HG03439 (cell line): Measurements from ENCODE around the gene TANGO6.
"Not testable (repeated sequence)": the region's sequence is repeated elsewhere in the genome, so short reads cannot be mapped to it uniquely, and the experiment has no call there.

Experiments used
- ATAC-seq: cut with Tn5 transposase; IDR thresholded peaks from one replicate; pipeline ENCODE4 v1.9.1; 2021; ENCODE audit warnings: mild to moderate bottlenecking, moderate library complexity; ENCODE audit not compliant: unreplicated experiment

Gene TANGO6

DNA sequence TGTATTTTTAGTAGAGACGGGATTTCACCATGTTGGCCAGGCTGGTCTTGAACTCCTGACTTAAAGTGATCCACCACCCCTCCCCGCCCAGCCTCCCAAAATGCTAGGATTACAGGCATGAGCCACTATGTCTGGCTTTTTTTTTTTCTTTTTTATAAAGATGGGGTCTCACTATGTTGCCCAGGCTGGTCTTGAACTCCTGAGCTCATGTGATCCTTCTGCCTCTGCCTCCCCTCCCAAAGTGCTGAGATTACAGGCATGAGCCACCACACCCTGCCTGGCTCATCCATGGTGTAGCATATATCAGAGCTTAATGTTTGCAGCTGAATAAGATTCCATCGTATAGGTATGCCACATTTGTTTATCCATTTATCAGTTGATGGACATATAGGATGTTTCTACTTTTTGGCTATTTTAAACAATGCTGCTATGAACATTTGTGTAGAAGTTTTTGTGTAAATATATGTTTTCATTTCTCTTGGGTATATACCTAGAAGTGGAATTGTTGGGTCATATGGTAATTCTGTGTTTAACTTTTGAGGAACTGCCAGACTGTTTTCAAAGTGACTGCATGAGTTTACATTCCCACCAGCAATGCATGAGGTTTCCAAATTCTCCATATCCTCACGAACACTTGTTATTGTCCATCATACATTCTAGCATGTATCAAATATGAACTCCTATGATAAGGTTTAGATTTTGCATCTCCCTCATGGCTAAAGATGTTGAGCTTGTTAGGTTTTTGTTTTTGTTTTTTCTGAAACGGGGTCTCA is 206.5 kb downstream of the TANGO6 start:
- ATAC-seq: no peak

DNA sequence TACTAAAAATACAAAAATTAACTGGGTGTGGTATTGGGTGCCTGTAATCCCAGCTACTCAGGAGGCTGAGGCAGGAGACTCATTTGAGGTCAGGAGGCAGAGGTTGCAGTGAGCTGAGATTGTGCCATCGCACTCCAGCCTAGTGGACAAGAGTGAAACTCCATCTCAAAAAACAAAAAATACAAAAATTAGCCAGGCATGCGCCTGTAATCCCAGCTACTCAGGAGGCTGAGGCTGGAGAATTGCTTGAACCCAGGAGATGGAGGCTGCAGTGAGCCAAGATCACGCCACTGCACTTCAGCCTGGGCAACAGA is 208.1 kb downstream of the TANGO6 start:
- ATAC-seq: not testable (repeated sequence)

DNA sequence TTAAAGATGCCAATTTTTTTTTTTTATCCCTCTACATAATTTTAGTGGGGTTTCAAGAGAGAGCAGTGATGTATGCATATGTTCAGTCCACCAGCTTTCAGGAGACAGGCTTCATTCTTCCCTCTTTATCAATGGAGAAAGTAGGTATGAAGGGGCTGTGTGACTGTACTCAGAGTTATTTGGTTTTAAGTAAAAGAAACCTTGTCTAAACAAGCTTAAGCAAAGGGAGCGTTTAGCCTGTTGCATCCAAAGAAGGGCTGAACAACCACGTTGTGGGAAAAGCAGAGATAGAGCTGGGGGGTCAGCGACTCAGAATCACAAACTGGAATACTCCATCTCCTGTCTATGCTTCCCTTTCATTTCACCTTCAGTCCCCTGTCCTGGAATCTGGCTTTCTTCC is 211.7 kb downstream of the TANGO6 start:
- ATAC-seq: no peak

DNA sequence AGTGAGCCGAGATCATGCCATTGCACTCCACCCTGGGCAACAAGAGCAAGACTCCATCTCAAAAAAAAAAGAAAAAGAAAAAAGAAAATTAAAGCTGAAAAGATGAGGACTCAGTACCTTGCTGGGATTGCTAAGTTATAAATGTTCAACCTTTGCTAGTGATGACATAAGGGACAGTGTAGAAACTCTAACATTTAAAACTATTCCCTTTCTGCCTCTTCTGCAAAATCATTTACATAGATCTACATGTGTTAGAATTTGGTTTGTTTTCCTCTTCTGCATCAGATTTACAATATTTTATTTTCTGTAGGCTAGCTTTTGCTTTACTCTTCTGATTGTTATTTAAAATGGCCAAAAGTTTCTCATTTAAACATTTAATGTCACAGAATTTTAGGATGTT is 212.6 kb downstream of the TANGO6 start:
- no peak for ATAC-seq

DNA sequence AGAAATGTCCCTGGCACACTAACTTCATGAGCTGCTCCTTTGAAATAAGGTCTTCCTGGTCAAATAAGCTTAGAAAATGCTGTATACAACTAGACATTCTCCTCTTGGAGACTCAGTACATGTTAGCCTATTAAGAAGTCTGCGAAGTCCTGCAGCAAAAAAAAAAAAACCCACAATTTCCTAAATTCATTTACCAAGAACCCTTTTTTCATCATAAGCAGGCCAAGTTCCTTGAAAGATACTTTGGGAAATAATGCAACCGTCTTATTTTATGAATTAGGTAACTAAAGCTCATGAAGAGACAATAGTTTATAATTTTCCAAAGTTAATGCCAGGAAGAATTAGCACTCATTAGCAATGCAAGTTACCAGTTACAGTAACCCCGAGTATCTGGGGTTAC is 213.1 kb downstream of the TANGO6 start:
- no peak for ATAC-seq

DNA sequence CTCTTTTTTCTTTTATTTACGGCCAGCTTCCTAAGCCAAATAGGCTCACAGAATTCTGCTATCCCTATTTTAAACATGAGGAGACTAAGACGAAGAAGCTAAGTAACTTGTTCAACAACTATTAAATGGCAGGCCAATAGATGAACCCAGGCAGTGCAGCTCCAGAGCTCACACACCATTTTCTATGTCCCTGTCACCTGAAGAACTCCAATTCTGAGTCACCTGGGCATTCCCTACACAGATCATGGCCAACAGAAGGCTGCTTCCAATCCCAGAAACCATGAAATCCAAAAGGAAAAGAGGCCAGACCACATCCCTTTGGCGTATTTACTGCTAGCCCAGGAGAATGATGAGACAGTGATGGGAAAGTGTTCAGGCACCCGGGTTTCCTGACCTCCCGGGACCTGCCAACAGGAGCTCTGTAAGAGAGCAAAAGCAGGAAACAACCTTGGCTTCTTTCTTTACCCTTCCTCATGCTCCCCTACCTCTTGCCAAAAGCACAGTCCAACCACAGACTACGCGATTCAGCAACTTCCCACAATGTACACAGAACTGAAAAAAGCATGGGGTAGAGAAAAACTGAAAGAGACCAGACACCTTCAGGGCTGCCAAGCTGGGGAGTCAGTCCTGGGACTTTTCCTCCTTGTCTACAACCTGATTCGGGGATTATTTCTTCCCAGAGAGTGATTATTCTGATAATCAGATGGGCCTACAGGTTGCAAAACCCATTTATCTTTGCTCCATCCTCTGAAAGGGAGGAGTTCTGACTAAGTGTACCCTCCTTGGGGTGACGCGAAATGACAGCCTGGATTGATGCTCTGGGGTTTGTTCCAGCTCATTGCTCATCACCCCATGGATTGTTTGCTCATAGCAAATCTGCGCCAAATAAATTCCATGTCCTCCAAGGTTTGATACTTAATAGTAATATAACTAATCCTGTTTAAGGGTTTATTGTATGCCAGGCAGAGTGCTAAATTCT is 214.4 kb downstream of the TANGO6 start:
- no peak for ATAC-seq

DNA sequence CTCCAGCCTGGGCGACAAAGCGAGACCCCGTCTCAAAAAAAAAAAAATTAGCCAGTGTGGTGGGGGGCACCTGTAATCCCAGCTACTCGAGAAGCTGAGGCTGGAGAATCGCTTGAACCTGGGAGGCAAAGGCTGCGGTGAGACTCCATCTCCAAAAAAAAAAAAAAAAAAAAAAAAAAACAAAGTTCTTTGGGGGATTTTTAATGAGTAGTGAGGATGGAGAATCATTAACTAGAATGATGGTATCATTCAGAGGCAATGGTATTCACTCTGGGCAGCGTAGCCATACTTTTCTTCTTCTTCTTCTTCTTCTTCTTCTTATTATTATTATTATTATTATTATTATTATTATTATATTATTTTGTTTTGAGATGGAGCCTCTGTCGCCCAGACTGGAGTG is 220.2 kb downstream of the TANGO6 start:
- not testable (repeated sequence) for ATAC-seq

DNA sequence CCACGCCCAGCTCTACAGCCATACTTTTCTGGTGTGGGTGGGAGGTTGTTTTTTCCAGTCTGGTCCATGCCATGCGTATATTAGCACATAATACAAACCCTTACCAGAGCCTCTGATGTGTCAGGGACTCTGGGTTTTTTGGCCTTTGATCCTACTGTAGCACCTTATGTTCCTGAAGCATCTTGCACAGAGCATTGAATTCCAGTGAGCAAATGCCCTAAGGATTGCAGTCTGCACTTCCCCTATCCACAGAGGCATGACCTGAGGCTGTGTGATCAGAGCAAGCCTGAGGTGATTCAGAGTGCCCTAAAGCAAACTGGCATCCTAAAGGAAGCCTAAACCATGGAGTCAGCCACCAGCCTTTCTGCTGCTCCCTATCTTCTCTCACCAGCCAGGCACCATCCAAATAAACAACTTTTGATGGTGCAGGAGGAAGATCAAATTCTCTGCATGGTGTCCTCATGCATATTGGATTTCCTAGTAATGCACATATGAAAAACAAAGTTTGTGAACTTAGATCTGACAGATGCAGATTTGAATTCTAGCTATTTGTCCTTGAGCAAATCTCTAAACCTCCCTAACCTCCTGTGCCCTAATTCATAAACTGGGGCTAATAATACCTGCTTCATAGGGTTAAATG is 220.9 kb downstream of the TANGO6 start:
- ATAC-seq: no peak

DNA sequence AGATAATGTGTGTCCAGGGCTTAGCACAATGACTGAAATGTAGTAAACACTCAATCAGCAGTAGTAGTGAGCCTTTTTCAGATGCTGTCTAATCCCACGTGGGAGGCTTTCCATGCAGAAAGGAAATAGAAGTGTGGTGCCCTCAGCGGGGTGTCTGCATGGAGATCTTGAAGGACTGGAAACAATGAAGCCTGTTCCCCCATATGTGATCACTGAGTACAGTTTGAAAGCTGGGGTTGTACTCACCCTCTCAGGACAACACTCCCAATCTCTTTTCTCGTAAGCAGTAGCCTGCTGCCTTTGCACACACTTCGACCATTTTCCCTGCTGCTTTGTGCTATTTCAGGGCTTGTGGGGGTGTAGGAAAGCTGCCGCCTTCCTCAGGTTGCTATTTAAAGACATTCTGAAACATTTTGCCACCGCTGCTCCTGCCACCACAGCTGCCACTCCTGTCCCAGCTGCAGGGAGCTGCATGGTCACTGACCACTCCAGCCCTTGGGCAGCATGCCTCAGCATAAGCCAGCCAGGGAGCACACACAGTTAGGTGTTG is 221.5 kb downstream of the TANGO6 start:
- ATAC-seq: no peak

DNA sequence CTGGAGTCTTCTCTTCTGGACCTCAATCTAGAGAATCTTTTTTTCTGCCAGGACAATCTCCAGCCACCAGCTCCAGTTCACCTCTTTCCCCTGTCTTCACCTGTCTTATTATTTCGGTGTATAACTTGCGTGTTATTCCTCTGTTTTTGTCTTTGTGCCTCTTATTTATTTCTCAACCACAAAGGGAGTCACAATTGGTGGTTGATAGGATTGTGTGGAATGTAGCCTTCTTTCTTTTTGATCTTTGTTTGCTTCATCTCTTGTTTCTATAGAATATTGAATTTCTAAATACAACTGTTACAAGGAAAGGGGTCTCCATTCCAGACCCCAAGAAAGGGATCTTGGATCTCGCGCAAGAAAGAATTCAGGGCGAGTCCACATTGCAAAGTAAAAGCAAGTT is 226.2 kb downstream of the TANGO6 start:
- ATAC-seq: no peak

DNA sequence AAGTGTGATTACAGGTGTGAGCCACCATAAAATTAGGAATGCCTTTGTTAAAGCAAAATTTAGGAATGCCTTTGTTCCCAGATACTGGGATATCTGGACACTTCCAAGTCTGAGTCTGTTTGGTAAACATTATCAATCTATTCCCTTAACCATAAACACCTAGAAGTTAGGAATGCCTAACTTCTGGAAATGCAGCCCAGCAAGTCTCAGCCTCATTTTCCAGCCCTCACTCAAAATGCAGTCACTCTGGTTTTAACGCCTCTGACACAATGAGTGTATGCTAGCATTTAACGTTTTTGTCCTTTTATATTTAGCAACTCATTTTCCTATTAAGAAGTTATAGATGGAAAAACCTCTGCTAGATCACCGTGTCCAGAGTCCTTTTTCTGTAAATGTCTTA is 227.7 kb downstream of the TANGO6 start:
- ATAC-seq: no peak

DNA sequence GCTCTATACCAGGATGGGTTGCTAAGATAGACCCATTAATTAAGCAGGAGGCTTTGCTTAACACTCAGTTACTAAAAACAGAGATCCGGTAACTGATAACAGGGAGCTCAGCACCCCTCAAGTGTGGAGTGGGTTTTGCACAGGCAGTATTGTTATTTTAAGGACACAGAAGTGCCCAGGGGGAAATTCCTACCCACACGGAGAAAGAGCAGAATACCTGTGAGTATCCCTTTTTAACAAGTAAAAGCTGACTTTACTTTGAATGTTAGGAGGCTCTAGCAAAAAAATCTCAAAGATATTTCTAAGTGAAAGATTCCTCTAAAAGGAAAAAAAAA is 229.3 kb downstream of the TANGO6 start:
- no peak for ATAC-seq

DNA sequence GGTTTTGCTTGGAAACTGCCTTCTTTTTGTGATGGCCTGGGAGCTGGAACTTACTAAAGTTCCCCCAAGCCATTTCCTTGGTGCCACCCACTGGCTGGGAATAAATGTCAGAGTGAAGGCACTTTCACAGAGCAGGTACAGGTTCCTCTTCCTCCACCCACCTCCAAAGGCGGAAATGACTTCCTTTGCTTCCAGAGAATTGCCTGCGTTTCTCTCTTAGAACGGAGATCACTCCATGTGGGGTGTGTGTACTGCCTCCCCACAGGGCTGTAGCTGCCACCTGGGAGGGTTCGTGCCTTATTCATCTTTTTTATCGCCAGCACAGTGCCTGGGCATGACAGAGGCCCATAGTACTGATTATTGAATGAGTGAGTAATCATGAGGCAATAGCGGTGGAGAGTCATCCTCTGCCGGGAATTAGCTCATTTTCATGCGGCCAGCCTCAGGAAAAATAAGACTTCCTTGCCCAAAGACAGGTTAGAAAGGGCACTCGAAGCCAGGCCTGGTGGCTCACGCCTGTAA is 229.9 kb downstream of the TANGO6 start:
- ATAC-seq: no peak

DNA sequence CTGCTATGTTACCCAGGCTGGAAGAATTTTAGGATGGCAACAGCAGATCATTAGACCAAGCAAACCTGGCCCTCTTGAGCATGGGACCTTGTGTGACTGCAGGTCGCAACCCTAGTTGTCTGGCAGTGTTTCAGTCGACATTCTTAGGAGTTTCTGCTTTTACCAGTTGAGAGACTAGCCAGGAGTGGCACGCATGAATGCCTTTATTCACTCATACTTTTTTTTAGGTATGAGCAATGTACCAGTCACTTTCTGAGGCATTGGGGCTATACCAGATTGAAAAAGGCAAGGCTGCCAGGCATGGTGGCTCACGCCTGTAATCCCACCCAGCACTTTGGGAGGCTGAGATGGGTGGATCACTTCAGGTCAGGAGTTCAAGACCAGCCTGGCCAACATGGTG is 233.9 kb downstream of the TANGO6 start:
- no peak for ATAC-seq

DNA sequence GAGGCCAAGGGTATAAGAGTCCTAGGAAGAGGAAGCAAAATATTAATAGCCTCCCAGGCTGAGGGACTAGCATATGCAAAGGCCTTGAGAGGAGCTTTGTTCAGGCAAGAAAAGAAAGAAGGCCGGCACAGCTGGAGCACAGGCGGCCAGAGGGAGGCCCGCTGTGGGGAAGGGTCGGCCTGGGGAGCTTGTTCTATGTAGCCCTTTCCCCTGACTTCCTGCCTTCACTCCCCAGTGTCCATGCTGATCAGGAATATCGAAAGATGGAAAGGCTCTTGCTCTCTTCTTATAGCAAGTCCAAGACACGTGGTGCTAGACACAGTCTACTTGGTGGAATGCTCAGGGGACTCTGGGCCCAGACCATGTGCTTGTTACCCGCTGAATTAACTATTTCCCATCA is 234.7 kb downstream of the TANGO6 start:
- no peak for ATAC-seq

DNA sequence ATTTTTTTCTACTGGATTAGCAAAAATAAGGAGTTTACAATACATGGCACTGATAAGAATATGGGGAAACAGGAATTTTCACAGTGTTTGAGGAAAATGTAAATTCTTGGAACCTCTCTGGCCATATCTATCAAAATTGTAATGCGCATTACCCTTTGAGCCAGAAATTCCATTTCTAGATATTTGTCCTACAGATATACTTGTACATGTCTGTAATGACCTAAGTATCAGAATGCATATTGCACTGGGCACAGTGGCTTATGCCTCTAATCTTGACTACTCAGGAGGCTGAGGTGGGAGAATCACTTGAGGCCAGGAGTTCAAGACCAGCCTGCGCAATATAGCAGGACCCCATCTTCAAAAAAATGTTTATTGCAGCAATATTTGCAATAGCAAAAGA is 236.4 kb downstream of the TANGO6 start:
- ATAC-seq: no peak

DNA sequence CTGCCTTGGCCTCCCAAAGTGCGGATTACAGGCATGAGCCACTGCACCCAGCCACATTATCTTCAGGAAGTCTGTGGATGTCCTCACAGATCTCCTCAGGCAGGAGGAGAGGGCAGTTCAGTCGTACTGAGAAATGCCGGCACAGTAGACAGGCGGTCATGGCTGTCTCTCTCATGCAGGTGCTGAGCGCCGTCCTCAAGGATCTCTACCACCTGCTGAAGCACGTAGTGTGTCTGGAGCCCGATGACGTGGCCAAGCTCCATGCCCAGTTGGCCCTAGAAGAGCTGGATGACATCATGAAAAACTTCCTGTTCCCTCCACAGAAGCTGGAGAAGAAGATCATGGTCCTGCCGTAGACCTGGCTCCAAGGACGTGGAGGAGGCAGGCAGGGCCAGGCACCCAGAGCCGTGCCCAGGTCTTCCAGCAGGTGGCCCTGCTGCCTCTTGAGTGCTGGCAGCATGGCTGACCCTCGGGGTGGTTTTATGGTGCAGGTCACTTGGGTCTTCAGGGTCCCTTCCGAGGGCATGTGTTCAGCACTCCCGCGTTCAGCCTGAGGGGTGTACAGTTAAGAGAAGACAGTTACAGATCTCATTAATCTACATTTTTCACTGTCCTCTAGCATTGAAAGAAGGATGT is 240.1 kb downstream of the TANGO6 start:
- ATAC-seq: no peak

DNA sequence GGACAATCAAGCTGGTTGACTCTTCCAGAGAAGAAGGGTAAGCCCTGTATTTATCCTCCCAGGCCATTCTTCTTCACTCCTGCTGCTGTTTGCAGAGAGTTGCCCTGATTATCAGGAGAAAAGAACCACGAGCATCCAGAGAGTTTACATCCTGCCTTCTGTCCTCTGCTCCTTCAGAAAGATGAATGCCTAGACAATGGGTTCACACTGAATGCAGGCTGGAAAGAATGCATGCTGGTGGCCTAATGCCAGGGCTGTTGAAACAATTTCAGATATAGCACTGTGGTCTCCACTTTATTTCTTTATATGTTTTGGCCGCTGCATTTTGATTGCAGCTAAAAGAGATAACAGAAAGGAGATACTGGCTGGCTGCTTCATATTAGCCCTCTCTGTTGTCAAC is 241.0 kb downstream of the TANGO6 start:
- ATAC-seq: no peak

DNA sequence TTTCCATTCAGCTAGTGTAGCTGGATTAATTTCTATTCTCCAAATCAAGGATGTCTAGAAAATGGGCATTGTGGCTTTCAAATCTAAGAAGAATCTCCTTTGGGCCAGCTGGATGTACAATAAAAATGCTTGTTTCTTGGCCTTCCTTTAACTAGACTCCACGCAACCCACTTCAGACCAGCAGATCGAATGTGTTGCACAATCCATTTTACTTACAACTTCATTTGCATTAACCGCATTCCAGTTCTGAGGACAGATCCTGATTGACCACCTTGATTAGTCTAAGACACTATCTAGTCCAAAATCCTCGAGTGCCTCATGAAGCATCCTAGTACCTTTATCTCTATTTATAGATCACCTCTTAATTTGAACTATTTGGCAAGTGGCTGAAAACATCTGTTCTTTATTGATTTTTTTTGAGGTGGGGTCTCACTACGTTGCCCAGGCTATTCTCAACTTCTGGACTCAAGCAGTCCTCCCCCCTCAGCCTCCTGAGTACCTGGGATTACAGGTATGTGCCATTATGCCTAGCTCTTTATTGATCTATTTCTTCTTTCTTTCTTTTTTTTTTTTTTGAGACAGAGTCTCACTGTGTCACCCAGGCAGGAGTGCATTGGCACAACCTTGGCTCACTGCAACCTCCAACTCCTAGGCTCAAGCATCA is 241.8 kb downstream of the TANGO6 start:
- no peak for ATAC-seq

DNA sequence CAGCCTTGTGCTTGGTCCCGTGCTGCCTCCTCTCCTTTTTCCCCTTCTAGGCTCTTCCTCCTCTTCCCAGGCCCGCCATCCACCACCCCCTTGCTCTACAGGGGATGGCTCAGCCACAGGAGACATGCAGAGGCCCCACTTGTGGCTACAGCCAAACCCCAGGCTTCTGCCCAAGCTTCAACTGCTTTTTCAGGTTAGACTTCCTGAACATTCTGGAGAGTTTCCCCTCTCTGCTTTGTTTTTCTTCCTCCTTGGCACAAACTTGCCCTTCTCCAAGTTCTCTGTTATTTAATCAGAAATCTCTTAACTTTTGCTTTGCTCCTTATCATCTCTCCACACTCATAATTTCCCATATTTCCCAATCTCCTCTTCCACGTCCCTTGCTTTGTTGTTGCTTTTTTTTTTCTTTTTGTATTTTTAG is 243.8 kb downstream of the TANGO6 start:
- ATAC-seq: no peak
